GM21381 (cell line): ENCODE results near the gene PSMC6.

Experiments used
- ATAC-seq: cut with Tn5 transposase; IDR thresholded peaks from one replicate; pipeline ENCODE4 v1.9.1; 2021; ENCODE audit warnings: mild to moderate bottlenecking, moderate library complexity; ENCODE audit not compliant: unreplicated experiment

PSMC6 gene

DNA sequence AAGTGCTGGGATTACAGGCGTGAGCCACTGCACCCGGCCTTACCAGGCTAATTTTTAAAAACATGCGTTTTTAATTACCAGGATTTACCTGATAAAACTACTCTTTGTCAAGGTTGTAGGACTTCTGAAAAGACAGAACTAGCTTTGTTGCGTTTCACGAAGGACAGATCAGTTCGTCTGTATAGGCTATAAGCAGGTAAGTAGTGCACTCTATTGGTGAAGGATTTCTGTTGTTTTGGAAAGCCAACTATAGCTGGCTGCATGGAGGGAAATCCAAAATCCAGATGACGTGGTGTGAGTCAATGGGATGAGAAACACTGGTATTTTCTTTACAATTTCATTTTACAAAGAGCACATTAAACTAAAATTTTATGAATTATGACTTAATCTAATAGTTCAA is 69.8 kb downstream of the PSMC6 start:
- ATAC-seq: no peak
